IPS-18a (cell line): Measurements from ENCODE around the gene INKA2.

Experiments used
- H3K27ac ChIP-seq: one replicate; pipeline ENCODE4 v1.5.1; 2013; ENCODE audit warnings: low read length
- H3K27me3 ChIP-seq: one replicate; pipeline ENCODE4 v1.6.1; 2013; ENCODE audit warnings: mild to moderate bottlenecking, low read length; ENCODE audit not compliant: control insufficient read depth, insufficient read depth
- H3K36me3 ChIP-seq: one replicate; pipeline ENCODE4 v1.6.1; 2013; ENCODE audit warnings: low read depth, low read length; ENCODE audit not compliant: control insufficient read depth
- H3K4me1 ChIP-seq: one replicate; pipeline ENCODE4 v1.6.1; 2013; ENCODE audit warnings: low read depth, low read length; ENCODE audit not compliant: control insufficient read depth
- H3K4me3 ChIP-seq: one replicate; pipeline ENCODE4 v1.5.1; 2013; ENCODE audit warnings: low read length
- H3K9ac ChIP-seq: one replicate; pipeline ENCODE4 v1.6.1; 2013; ENCODE audit warnings: mild to moderate bottlenecking, low read length, moderate library complexity
- H3K9me3 ChIP-seq: one replicate; pipeline ENCODE4 v1.6.1; 2013; ENCODE audit warnings: low read depth, low read length; ENCODE audit not compliant: control insufficient read depth

INKA2 gene

DNA sequence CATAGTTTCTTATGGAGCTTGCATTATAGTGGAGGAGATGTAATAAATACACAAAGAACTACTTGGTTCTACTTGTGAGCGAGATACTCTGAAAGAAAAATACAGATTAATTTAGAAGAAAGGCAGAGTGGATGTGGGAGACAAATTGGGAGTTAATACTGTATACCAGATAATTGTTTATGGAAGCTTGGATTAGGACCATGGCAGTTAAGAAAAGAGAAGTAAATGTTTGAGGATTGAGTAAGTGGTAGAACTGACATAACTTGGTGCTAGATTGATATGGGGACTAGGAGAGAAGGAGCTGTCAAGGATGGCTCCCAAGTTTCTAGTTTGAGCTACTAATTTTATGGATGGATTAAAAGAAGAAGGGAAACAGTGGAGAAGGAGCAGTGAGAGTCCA, 47.3 kb downstream of the INKA2 start:
- Histone ChIP-seq H3K9me3 (no peaks in the 10 kb centered on the region), H3K9ac (no peak overlapping the region), H3K36me3 (peaks cover 3% of the 10 kb centered on the region), H3K27me3 (no peaks in the 10 kb centered on the region), H3K27ac (no peak overlapping the region), H3K4me1 (no peaks in the 10 kb centered on the region), H3K4me3 (no peak overlapping the region)

DNA sequence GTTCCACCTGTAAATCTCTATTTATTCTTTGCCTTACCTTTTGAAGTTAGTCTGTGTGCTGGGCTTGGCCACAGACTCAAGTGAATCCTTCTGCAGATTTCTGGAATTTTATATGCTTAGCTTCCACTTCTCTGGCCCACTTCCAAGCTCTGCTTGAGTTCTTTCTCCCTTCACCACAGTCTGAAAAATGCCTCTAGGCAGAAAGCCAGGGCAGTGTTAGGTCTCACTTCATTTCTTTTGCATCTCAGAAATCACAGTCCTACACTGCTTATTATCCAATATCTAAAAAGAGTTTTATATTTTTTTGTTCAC, 48.9 kb downstream of the INKA2 start:
- no peak overlapping the region for H3K4me3 ChIP-seq
- H3K9me3 ChIP-seq: no peaks in the 10 kb centered on the region
- H3K9ac ChIP-seq: no peak overlapping the region
- no peaks in the 10 kb centered on the region for H3K27me3 ChIP-seq
- no peak overlapping the region for H3K27ac ChIP-seq
- peaks cover 2% of the 10 kb centered on the region for H3K36me3 ChIP-seq
- H3K4me1 ChIP-seq: no peaks in the 10 kb centered on the region
